ENCODE measurements around the gene SLC38A3. TPM values are rescaled to one million over a fixed set of nuclear protein-coding genes. Genes with fewer than 3 reads are reported as not detected.
A peak's percentile ranks its signal among the peaks of the same experiment; 100 is the strongest.
"Not testable (repeated sequence)": the region's sequence is repeated elsewhere in the genome, so short reads cannot be mapped to it uniquely, and the experiment has no call there.

Gene SLC38A3
- total and polyA plus RNA-seq, 2 experiments from 2014 or later, result 24.7 to 56.6 TPM

GRCh38 chr3:50242381-50242770, 37.3 kb downstream of the SLC38A3 start:
- Histone ChIP-seq H3K4me3 (no peak overlapping the region), H3K79me2 (peaks cover 97% of the 10 kb centered on the region), H3K4me1 (ENCODE audit: insufficient read depth) (peaks cover 40% of the 10 kb centered on the region)

GRCh38 chr3:50242851-50243542, 37.9 kb downstream of the SLC38A3 start:
- no peak overlapping the region for H2AFZ ChIP-seq
- no peak overlapping the region for H3K4me2 ChIP-seq
- no peak for TF ChIP-seq CTCF (IDR thresholded peaks at IDR 0.05; ENCODE audit: poor library complexity)
- TF ChIP-seq EZH2 (IDR thresholded peaks at IDR 0.05; ENCODE audit: borderline replicate concordance), result no peak
- no peak for TF ChIP-seq EZH2phosphoT487 (IDR thresholded peaks at IDR 0.05; ENCODE audit: low read depth, severe bottlenecking, unreplicated experiment)
- H3K27ac ChIP-seq, result peak overlapping the region; percentile 48
- H3K79me2 ChIP-seq, result peaks cover 97% of the 10 kb centered on the region
- H3K36me3 ChIP-seq (replicated peaks; ENCODE audit: insufficient read depth, low read depth), result no peaks in the 10 kb centered on the region
- DNase-seq (ENCODE audit: low spot score), result no peak
- H3K9me2 ChIP-seq (replicated peaks; ENCODE audit: insufficient read depth), result no peaks in the 10 kb centered on the region
- H4K20me1 ChIP-seq (ENCODE audit: insufficient read depth, poor library complexity, severe bottlenecking), result peaks cover 59% of the 10 kb centered on the region
- peaks cover 40% of the 10 kb centered on the region for H3K4me1 ChIP-seq (ENCODE audit: insufficient read depth)
- no peaks in the 10 kb centered on the region for H3K27me3 ChIP-seq
- 75% methylated on average over 14 of the region's 14 CpGs for WGBS (ENCODE audit: low lambda C conversion rate, missing lambda C conversion rate)
- H3K4me3 ChIP-seq, result no peak overlapping the region
- H3K9me3 ChIP-seq (ENCODE audit: low read depth), result no peaks in the 10 kb centered on the region

More at GRCh38 chr3:50242381-50242770, 37.3 kb downstream of the SLC38A3 start:
- no peaks in the 10 kb centered on the region for H3K36me3 ChIP-seq (replicated peaks; ENCODE audit: insufficient read depth, low read depth)
- no peak for DNase-seq (ENCODE audit: low spot score)
- peak overlapping the region; percentile 48 for H3K27ac ChIP-seq
- H4K20me1 ChIP-seq (ENCODE audit: insufficient read depth, poor library complexity, severe bottlenecking), result peaks cover 55% of the 10 kb centered on the region
- no peaks in the 10 kb centered on the region for H3K27me3 ChIP-seq
- TF ChIP-seq EZH2phosphoT487 (IDR thresholded peaks at IDR 0.05; ENCODE audit: low read depth, severe bottlenecking, unreplicated experiment) (no peak), CTCF (IDR thresholded peaks at IDR 0.05; ENCODE audit: poor library complexity) (no peak), EZH2 (IDR thresholded peaks at IDR 0.05; ENCODE audit: borderline replicate concordance) (no peak)
- no peaks in the 10 kb centered on the region for H3K9me2 ChIP-seq (replicated peaks; ENCODE audit: insufficient read depth)
- H3K9me3 ChIP-seq (ENCODE audit: low read depth), result no peaks in the 10 kb centered on the region
- WGBS (ENCODE audit: low lambda C conversion rate, missing lambda C conversion rate), result 90% methylated on average over 3 of the region's 3 CpGs
- H2AFZ ChIP-seq, result no peak overlapping the region
- no peak overlapping the region for H3K4me2 ChIP-seq

DNA sequence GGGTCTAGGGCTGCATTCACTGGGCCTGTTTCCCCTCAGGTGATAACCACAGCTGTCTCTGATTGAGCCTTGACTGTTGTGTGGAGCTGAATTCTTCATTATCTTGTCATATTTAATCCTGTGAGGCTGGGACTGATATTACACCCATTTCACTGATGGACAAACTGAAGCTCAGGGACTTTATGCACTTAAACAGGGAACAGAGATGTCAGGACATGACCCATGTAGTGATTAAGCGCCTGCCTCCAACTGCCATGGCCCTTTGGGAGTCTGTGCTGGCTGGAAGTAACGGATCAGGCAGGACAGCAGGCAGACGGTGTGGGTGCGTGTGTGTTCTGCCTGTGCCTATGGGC, 38.4 kb downstream of the SLC38A3 start:
- H3K79me2 ChIP-seq, result peaks cover 97% of the 10 kb centered on the region
- 96% methylated on average over 4 of the region's 4 CpGs for WGBS (ENCODE audit: low lambda C conversion rate, missing lambda C conversion rate)
- H3K4me2 ChIP-seq, result no peak overlapping the region
- H3K9me2 ChIP-seq (replicated peaks; ENCODE audit: insufficient read depth), result no peaks in the 10 kb centered on the region
- no peaks in the 10 kb centered on the region for H3K36me3 ChIP-seq (replicated peaks; ENCODE audit: insufficient read depth, low read depth)
- H3K27ac ChIP-seq, result peak overlapping the region; percentile 42
- no peaks in the 10 kb centered on the region for H3K9me3 ChIP-seq (ENCODE audit: low read depth)
- DNase-seq (ENCODE audit: low spot score), result no peak
- no peaks in the 10 kb centered on the region for H3K27me3 ChIP-seq
- peaks cover 36% of the 10 kb centered on the region for H3K4me1 ChIP-seq (ENCODE audit: insufficient read depth)
- no peak overlapping the region for H3K4me3 ChIP-seq
- no peak overlapping the region for H2AFZ ChIP-seq
- TF ChIP-seq CTCF (IDR thresholded peaks at IDR 0.05; ENCODE audit: poor library complexity) (no peak), EZH2phosphoT487 (IDR thresholded peaks at IDR 0.05; ENCODE audit: low read depth, severe bottlenecking, unreplicated experiment) (no peak), EZH2 (IDR thresholded peaks at IDR 0.05; ENCODE audit: borderline replicate concordance) (no peak)
- peaks cover 54% of the 10 kb centered on the region for H4K20me1 ChIP-seq (ENCODE audit: insufficient read depth, poor library complexity, severe bottlenecking)

GRCh38 chr3:50244813-50245212, 39.7 kb downstream of the SLC38A3 start:
- Histone ChIP-seq H4K20me1 (ENCODE audit: insufficient read depth, poor library complexity, severe bottlenecking) (peaks cover 55% of the 10 kb centered on the region), H3K79me2 (peaks cover 97% of the 10 kb centered on the region), H3K4me1 (ENCODE audit: insufficient read depth) (peaks cover 33% of the 10 kb centered on the region), H3K27ac (peak overlapping the region; percentile 94)
- WGBS (ENCODE audit: low lambda C conversion rate, missing lambda C conversion rate), result 99% methylated on average over 6 of the region's 6 CpGs
- not testable (repeated sequence) for H3K36me3 ChIP-seq (replicated peaks; ENCODE audit: insufficient read depth, low read depth); H3K4me3 ChIP-seq; H3K9me3 ChIP-seq (ENCODE audit: low read depth); H2AFZ ChIP-seq; H3K4me2 ChIP-seq; H3K9me2 ChIP-seq (replicated peaks; ENCODE audit: insufficient read depth); DNase-seq (ENCODE audit: low spot score); H3K27me3 ChIP-seq

Measured in hepatocyte (in vitro differentiated cells).